Uterus (tissue), 4 donors: ENCODE data around the gene JPH2. TPM values are rescaled to one million over a fixed set of nuclear protein-coding genes. Genes with fewer than 3 reads are reported as not detected.

Experiments used
- DNase-seq, 2 donors: peaks; one replicate each; pipeline ENCODE4 v3.0.0-alpha.2; 2019 to 2020
- H3K27ac ChIP-seq, 2 donors: fragments of 200-600 bp; sonication (generic); 1 replicate in 1 of 2; 2 replicates in 1 of 2; pipeline ENCODE4 v1.5.1; 2016 to 2018
- H3K27me3 ChIP-seq, 2 donors: fragments of 200-600 bp; sonication (generic); one replicate each; pipeline ENCODE4 v1.5.1; 2018 to 2019; ENCODE audit warnings: control low read depth in 1 of 2
- H3K36me3 ChIP-seq, 2 donors: fragments of 200-600 bp; sonication (generic); one replicate each; pipeline ENCODE4 v1.5.1; 2019; ENCODE audit warnings: control low read depth in 1 of 2
- H3K4me1 ChIP-seq, 2 donors: fragments of 200-600 bp; sonication (generic); one replicate each; pipeline ENCODE4 v1.5.1; 2018 to 2019; ENCODE audit warnings: control low read depth in 1 of 2
- H3K4me3 ChIP-seq, 2 donors: fragments of 200-600 bp; sonication (generic); 1 replicate in 1 of 2; 2 replicates in 1 of 2; pipeline ENCODE4 v1.5.1; 2018 to 2019; ENCODE audit warnings: mild to moderate bottlenecking in 1 of 2
- H3K9me3 ChIP-seq, 2 donors: fragments of 200-600 bp; sonication (generic); one replicate each; pipeline ENCODE4 v1.5.1; 2019; ENCODE audit warnings: control low read depth in 1 of 2
- POLR2A ChIP-seq, 2 donors: fragments of 450-650 bp; IDR thresholded peaks; one replicate each; pipeline ENCODE4 v1.6.1; 2016; ENCODE audit warnings: antibody characterized with exemption in 2 of 2, mild to moderate bottlenecking in 1 of 2, moderate library complexity in 1 of 2
- intact Hi-C: fragments of 100-400 bp; cut with DNase I; formaldehyde crosslinking; loops from one replicate; pipeline ENCODE4 v1.15.1; 2023; ENCODE audit warnings: low total_unique reads
- total RNA-seq, 4 donors: library from RNA; depleted of rRNA in 3 of 4; stranded (reverse); fragments of >200 nt in 3 of 4; gene quantifications; one replicate each; pipeline versions ENCODE4 v1.1.0 to v1.2.4, GENCODE V29; 2014 to 2023
- TF ChIP-seq, protein P1 (sequence below), 4 experiments: fragments of 200-600 bp in 2 of 4; fragments of 450-650 bp in 2 of 4; sonication (generic) in 2 of 4; IDR thresholded peaks; one replicate each; pipeline ENCODE4 v1.5.1; 2016 to 2019; ENCODE audit warnings: antibody characterized with exemption in 4 of 4, mild to moderate bottlenecking in 2 of 4, moderate library complexity in 1 of 4
- donor health status: DM: yes; HTN: yes; CAD: no.

JPH2 gene
- total RNA-seq, 4 donors from 2014 or later = 17.6 to 133 (median 61.2) TPM

DNA sequence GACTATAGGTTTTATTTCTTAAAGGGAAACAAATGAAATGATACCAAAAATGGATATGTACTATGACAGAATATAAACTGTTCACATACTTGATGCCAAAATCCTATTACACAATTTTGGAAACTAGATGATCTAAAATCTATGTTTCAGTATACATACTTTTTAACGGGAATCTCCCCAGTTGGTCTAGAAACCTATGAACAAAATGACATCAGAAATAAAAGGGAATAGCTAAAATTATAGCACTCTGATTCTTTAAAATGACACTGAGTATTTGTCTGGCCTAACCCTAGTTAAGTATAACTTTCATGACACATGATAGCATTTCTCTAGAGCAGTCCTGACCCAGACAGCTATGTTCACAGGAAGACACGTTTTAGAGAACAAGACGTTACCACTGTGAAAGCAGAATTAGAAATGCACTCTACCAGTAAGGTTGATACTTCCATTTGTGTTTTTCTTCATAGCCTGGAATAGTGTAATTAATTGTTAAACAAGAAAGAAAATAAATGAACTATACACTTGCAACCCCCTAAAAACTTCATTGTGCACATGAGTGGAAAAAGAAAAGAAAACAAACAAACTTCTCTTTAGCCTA, 20.2 kb upstream of the JPH2 start:
- intact Hi-C loops = no loop called here
- no peak for DNase-seq
- Histone ChIP-seq H3K4me1 (peaks cover 4 to 5% of the 10 kb centered on the region in 2 donors), H3K27me3 (no peaks in the 10 kb centered on the region), H3K9me3 (no peaks in the 10 kb centered on the region), H3K27ac (no peak overlapping the region), H3K4me3 (no peak overlapping the region), H3K36me3 (no peaks in the 10 kb centered on the region)
- TF ChIP-seq, protein P1, sequence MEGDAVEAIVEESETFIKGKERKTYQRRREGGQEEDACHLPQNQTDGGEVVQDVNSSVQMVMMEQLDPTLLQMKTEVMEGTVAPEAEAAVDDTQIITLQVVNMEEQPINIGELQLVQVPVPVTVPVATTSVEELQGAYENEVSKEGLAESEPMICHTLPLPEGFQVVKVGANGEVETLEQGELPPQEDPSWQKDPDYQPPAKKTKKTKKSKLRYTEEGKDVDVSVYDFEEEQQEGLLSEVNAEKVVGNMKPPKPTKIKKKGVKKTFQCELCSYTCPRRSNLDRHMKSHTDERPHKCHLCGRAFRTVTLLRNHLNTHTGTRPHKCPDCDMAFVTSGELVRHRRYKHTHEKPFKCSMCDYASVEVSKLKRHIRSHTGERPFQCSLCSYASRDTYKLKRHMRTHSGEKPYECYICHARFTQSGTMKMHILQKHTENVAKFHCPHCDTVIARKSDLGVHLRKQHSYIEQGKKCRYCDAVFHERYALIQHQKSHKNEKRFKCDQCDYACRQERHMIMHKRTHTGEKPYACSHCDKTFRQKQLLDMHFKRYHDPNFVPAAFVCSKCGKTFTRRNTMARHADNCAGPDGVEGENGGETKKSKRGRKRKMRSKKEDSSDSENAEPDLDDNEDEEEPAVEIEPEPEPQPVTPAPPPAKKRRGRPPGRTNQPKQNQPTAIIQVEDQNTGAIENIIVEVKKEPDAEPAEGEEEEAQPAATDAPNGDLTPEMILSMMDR (IDR thresholded peaks at IDR 0.05) = no peak
- no peak for TF ChIP-seq POLR2A (IDR thresholded peaks at IDR 0.05)

DNA sequence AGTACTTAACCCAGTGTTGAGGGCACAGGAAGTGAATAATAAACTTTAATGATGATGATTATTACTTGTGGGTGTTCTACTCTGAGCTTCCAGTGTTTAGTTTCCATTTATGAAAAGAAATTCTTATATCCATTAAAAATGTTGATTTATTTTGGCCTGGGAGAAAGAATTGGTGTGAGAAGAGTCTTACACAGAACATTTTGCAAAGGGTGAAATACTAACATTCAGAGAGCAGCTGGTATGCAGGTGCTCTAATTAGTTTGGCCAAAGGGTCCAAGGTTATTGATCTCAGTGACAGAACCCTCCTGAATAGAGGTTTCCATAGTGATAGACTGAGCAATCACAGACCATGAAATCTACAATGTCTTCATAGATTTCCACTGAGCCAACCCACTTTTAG, 19.1 kb upstream of the JPH2 start:
- H3K4me3 ChIP-seq = no peak overlapping the region
- H3K4me1 ChIP-seq = peaks cover 4 to 5% of the 10 kb centered on the region in 2 donors
- no peaks in the 10 kb centered on the region for H3K27me3 ChIP-seq
- no peaks in the 10 kb centered on the region for H3K9me3 ChIP-seq
- H3K27ac ChIP-seq = no peak overlapping the region
- TF ChIP-seq, protein P1 (IDR thresholded peaks at IDR 0.05) = no peak
- no peak for TF ChIP-seq POLR2A (IDR thresholded peaks at IDR 0.05)
- DNase-seq = no peak
- intact Hi-C loops = no loop called here
- H3K36me3 ChIP-seq = no peaks in the 10 kb centered on the region

DNA sequence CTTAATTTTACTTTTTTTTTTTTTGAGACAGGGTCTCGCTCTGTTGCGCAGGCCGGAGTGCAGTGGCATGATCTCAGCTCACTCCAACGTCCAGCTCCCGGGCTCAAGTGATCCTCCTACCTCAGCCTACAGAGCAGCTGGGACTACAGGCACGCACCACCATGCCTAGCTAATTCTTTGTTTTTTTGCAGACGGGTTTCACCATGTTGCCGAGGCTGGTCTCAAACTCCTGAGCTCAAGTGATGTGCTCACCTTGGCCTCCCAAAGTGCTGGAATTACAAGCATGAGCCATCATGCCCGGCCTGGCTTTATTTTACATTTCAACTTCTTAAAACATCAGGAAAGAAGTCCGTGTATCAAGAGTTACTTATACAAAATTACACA, 17.8 kb upstream of the JPH2 start:
- H3K4me1 ChIP-seq = peaks cover 4 to 5% of the 10 kb centered on the region in 2 donors
- intact Hi-C loops = no loop called here

DNA sequence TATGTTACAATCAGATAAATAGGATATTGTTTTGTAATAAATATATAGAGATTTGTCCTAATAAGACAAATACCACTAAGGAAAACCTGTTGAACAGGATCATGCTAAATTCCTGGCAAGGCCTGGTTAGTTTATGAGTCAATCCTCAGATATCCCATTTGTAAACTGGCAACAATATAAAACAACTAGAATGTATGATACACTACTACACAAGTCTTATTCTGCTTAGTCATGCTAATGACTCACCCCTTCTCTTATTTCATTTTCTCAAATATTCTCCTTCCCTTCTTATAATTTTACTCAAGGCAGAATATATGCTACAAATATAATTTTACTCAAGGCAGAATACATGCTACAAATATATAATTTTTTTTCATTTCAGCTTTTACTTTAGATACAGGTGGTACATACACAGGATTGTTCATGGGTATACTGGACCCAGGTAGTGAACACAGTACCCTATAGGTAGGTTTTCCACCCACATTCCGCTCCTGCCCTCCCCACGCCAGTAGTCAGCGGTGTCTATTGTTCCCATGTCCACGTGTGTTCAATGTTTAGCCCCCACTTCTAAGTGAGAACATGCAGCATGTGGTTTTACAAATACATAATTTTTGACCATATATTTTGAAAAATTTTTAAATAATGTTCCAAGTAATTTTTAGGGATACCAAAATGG, 17.3 kb upstream of the JPH2 start:
- peaks cover 4 to 5% of the 10 kb centered on the region in 2 donors for H3K4me1 ChIP-seq
- no peaks in the 10 kb centered on the region for H3K27me3 ChIP-seq
- H3K27ac ChIP-seq = peak overlapping the region; percentile 28 to 48
- DNase-seq = no peak
- H3K4me3 ChIP-seq = no peak overlapping the region
- TF ChIP-seq POLR2A (IDR thresholded peaks at IDR 0.05) = no peak
- TF ChIP-seq, protein P1 (IDR thresholded peaks at IDR 0.05) = no peak
- intact Hi-C loops = no loop called here
- no peaks in the 10 kb centered on the region for H3K9me3 ChIP-seq
- H3K36me3 ChIP-seq = no peaks in the 10 kb centered on the region

More for the DNA sequence above, 17.8 kb upstream of the JPH2 start:
- Histone ChIP-seq H3K27me3 (no peaks in the 10 kb centered on the region), H3K27ac (peak overlapping the region in 1 of 2 donors; percentile 48), H3K9me3 (no peaks in the 10 kb centered on the region), H3K36me3 (no peaks in the 10 kb centered on the region), H3K4me3 (no peak overlapping the region)
- TF ChIP-seq, protein P1 (IDR thresholded peaks at IDR 0.05) = no peak
- no peak for TF ChIP-seq POLR2A (IDR thresholded peaks at IDR 0.05)
- DNase-seq = no peak

DNA sequence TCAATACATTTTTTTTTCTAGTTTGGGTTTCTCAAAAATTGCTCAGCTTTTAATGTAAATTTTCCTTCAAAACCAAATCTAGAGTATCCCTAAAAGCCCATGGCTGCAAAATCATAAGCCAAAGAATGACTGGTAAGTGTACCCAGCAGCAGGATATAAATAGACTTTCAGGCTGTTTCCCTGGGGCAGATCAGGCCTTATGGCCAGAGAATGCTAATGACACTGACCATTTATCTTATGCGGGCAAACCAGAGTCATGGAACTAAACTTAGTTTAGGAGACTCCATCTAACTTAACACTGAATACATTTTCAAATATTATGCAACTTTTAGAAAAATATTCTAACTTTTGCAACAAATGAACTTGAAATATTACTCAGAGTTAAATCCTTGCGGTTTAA, 16.2 kb upstream of the JPH2 start:
- H3K27ac ChIP-seq = no peak overlapping the region

More for the DNA sequence above, 16.2 kb upstream of the JPH2 start:
- no peak overlapping the region for H3K4me3 ChIP-seq
- H3K9me3 ChIP-seq = no peaks in the 10 kb centered on the region
- intact Hi-C loops = no loop called here
- H3K27me3 ChIP-seq = no peaks in the 10 kb centered on the region
- H3K36me3 ChIP-seq = no peaks in the 10 kb centered on the region
- no peak for DNase-seq
- no peak for TF ChIP-seq POLR2A (IDR thresholded peaks at IDR 0.05)
- TF ChIP-seq, protein P1 (IDR thresholded peaks at IDR 0.05) = no peak
- peaks cover 0 to 5% of the 10 kb centered on the region in 2 donors for H3K4me1 ChIP-seq
